DOHH2 (cell line): ENCODE results near the gene SPATC1L.

ENCODE experiments used
- H3F3A ChIP-seq: fragments of 200-600 bp; sonication (generic), shearing (Covaris generic); 2 replicates; pipeline ENCODE4 v1.6.0; 2016; ENCODE audit warnings: antibody characterized with exemption, mild to moderate bottlenecking; ENCODE audit not compliant: control insufficient read depth, insufficient read depth
- H3K27ac ChIP-seq: fragments of 200-600 bp; sonication (generic); 2 replicates; pipeline ENCODE4 v1.5.1; 2014; ENCODE audit warnings: low read depth, mild to moderate bottlenecking, low read length, moderate library complexity
- H3K27me3 ChIP-seq: fragments of 200-600 bp; sonication (generic); 2 replicates; pipeline ENCODE4 v1.6.1; 2014; ENCODE audit warnings: mild to moderate bottlenecking, low read length, mixed read lengths; ENCODE audit not compliant: control insufficient read depth
- H3K36me3 ChIP-seq: fragments of 200-600 bp; sonication (generic); 2 replicates; pipeline ENCODE4 v1.6.1; 2014; ENCODE audit warnings: mild to moderate bottlenecking, low read length, moderate library complexity, mixed read lengths; ENCODE audit not compliant: control insufficient read depth
- H3K4me1 ChIP-seq: fragments of 200-600 bp; sonication (generic); 2 replicates; pipeline ENCODE4 v1.6.1; 2014; ENCODE audit warnings: mild to moderate bottlenecking, low read length, mixed read lengths; ENCODE audit not compliant: control insufficient read depth
- H3K4me2 ChIP-seq: fragments of 200-600 bp; sonication (generic); 2 replicates; pipeline ENCODE4 v1.6.0; 2014; ENCODE audit warnings: mild to moderate bottlenecking, low read length, moderate library complexity
- H3K4me3 ChIP-seq: fragments of 200-600 bp; sonication (generic); 2 replicates; pipeline ENCODE4 v1.5.1; 2014; ENCODE audit warnings: mild to moderate bottlenecking, low read length, mixed read lengths
- H3K79me2 ChIP-seq: fragments of 200-600 bp; sonication (generic); 2 replicates; pipeline ENCODE4 v1.6.1; 2014; ENCODE audit warnings: mild to moderate bottlenecking, low read length, mixed read lengths; ENCODE audit not compliant: control insufficient read depth
- H3K9me2 ChIP-seq: fragments of 200-600 bp; sonication (generic); replicated peaks from 2 replicates; pipeline ENCODE4 v1.6.1; 2014; ENCODE audit warnings: mild to moderate bottlenecking, low read length, mixed read lengths; ENCODE audit not compliant: control insufficient read depth
- H3K9me3 ChIP-seq: fragments of 200-600 bp; sonication (generic); 2 replicates; pipeline ENCODE4 v1.6.1; 2014; ENCODE audit warnings: antibody characterized with exemption, low read length, mixed read lengths; ENCODE audit not compliant: control insufficient read depth, insufficient read depth
- H4K20me1 ChIP-seq: fragments of 200-600 bp; sonication (generic); 2 replicates; pipeline ENCODE4 v1.6.0; 2014; ENCODE audit warnings: low read depth, mild to moderate bottlenecking, antibody characterized with exemption, low read length, moderate library complexity; ENCODE audit not compliant: control insufficient read depth, insufficient read depth
- CTCF ChIP-seq: fragments of 200-600 bp; sonication (generic); IDR thresholded peaks from one replicate; pipeline ENCODE4 v1.5.1; 2014; ENCODE audit warnings: antibody characterized with exemption, mild to moderate bottlenecking, low read depth, low read length; ENCODE audit not compliant: poor library complexity, severe bottlenecking
- EZH2phosphoT487 ChIP-seq: fragments of 200-600 bp; sonication (generic); IDR thresholded peaks from 2 replicates; pipeline ENCODE4 v1.6.1; 2017; ENCODE audit warnings: borderline replicate concordance, mild to moderate bottlenecking, antibody characterized with exemption, low read length, moderate library complexity, mixed read lengths

SPATC1L gene

GRCh38 chr21:46150491-46151121 lies 33.7 kb downstream of the SPATC1L start:
- Histone ChIP-seq H4K20me1 (no peaks in the 10 kb centered on the region), H3K27ac (no peak overlapping the region), H3K36me3 (no peaks in the 10 kb centered on the region), H3K27me3 (no peaks in the 10 kb centered on the region), H3F3A (no peaks in the 10 kb centered on the region), H3K9me3 (no peaks in the 10 kb centered on the region), H3K79me2 (no peaks in the 10 kb centered on the region), H3K4me1 (no peaks in the 10 kb centered on the region; the same call in 1 of the 2 replicates), H3K9me2 (no peaks in the 10 kb centered on the region), H3K4me2 (no peak overlapping the region), H3K4me3 (no peak overlapping the region)
- TF ChIP-seq EZH2phosphoT487 (no peak), CTCF (no peak)

GRCh38 chr21:46150073-46150472 lies 34.2 kb downstream of the SPATC1L start:
- H3K36me3 ChIP-seq = no peaks in the 10 kb centered on the region
- no peak overlapping the region for H3K27ac ChIP-seq
- no peaks in the 10 kb centered on the region for H3K27me3 ChIP-seq
- H3K79me2 ChIP-seq = no peaks in the 10 kb centered on the region
- no peaks in the 10 kb centered on the region; the same call in 1 of the 2 replicates for H3K4me1 ChIP-seq
- H3K9me3 ChIP-seq = no peaks in the 10 kb centered on the region; the same call in 1 of the 2 replicates
- TF ChIP-seq EZH2phosphoT487 = no peak
- TF ChIP-seq CTCF = no peak
- H3K4me3 ChIP-seq = no peak overlapping the region
- H3K9me2 ChIP-seq = no peaks in the 10 kb centered on the region
- no peaks in the 10 kb centered on the region for H3F3A ChIP-seq
- H3K4me2 ChIP-seq = no peak overlapping the region
- H4K20me1 ChIP-seq = no peaks in the 10 kb centered on the region

GRCh38 chr21:46149205-46149901 lies 34.9 kb downstream of the SPATC1L start:
- Histone ChIP-seq H4K20me1 (no peaks in the 10 kb centered on the region), H3K4me2 (no peak overlapping the region), H3F3A (no peaks in the 10 kb centered on the region), H3K9me2 (no peaks in the 10 kb centered on the region), H3K36me3 (no peaks in the 10 kb centered on the region), H3K27ac (no peak overlapping the region), H3K79me2 (no peaks in the 10 kb centered on the region), H3K27me3 (no peaks in the 10 kb centered on the region), H3K9me3 (peaks cover 5% of the 10 kb centered on the region; the same call in 1 of the 2 replicates), H3K4me1 (no peaks in the 10 kb centered on the region; the same call in 1 of the 2 replicates), H3K4me3 (no peak overlapping the region)
- no peak for TF ChIP-seq CTCF
- no peak for TF ChIP-seq EZH2phosphoT487
